GM12873 (cell line): ENCODE results near the gene RBP5.

Source experiments
- CTCF ChIP-seq: IDR thresholded peaks from 2 replicates; pipeline ENCODE4 v1.5.1; 2012; ENCODE audit warnings: low read depth, mild to moderate bottlenecking, moderate library complexity, low read length, control low read depth; ENCODE audit not compliant: insufficient read depth; ENCODE audit errors: missing control alignments

Gene RBP5

DNA sequence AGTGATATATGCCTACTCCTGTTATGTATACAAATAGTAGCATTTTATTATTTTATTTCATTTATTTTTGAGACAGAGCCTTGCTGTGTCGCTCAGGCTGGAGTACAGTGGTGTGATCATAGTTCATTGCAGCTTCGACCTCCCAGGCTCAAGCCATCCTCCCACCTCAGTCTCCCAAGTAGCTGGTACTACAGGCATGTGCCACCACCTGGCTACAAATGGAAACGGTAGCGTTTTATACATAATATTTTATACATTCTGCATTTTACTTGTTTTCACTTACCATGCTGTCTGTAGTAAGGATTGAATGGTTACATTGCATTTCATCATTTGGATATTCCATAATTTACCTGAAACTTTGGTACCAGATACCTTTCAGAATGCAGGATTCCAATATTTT, 50.5 kb downstream of the RBP5 start:
- no peak for TF ChIP-seq CTCF

DNA sequence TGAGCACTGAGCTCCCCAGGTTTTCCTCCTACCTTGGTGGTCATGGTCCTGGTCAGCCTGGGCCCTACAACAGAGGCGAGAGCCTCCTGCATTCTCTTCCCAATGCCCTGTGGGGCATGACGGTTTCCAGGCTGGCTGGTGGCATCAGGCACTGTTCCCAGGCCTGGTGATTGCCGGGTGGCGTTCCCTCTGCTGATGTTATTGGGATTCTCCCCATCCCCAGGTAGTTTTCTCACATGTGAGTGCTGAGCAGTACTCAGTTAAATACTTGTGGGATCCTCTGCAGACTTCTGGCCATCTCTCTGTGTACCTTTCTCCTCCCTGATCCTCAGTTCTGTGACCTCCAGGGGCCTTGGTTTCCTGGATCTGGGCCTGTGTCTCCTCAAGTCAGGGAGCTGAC, 52.2 kb downstream of the RBP5 start:
- TF ChIP-seq CTCF = no peak

DNA sequence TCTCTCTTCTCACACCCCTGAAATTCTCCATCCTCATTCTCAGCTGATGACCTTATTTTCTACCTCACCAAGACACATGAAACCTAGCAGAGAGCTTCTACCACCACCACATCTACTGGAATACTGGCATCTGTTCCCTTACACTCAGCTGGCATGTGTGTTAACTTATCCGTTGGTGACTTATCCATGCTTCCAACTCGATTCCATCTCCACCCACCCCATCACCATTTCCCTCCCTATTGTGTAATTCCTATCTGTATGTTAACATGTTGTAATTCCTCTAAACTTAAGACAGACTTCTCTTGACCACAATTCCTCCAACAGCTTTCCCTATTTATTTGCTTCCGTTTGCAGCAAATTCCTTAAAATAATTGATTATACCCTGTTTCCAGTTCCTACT, 52.8 kb downstream of the RBP5 start:
- no peak for TF ChIP-seq CTCF

- TF ChIP-seq CTCF = no peak
Observed at GRCh38 chr12:7075518-7075917, 53.2 kb downstream of the RBP5 start.

GRCh38 chr12:7073946-7074345, 54.7 kb downstream of the RBP5 start:
- TF ChIP-seq CTCF = no peak
